ENCODE results near the gene MYO5A.
"Not testable (repeated sequence)": the region's sequence is repeated elsewhere in the genome, so short reads cannot be mapped to it uniquely, and the experiment has no call there.

The MYO5A gene

DNA sequence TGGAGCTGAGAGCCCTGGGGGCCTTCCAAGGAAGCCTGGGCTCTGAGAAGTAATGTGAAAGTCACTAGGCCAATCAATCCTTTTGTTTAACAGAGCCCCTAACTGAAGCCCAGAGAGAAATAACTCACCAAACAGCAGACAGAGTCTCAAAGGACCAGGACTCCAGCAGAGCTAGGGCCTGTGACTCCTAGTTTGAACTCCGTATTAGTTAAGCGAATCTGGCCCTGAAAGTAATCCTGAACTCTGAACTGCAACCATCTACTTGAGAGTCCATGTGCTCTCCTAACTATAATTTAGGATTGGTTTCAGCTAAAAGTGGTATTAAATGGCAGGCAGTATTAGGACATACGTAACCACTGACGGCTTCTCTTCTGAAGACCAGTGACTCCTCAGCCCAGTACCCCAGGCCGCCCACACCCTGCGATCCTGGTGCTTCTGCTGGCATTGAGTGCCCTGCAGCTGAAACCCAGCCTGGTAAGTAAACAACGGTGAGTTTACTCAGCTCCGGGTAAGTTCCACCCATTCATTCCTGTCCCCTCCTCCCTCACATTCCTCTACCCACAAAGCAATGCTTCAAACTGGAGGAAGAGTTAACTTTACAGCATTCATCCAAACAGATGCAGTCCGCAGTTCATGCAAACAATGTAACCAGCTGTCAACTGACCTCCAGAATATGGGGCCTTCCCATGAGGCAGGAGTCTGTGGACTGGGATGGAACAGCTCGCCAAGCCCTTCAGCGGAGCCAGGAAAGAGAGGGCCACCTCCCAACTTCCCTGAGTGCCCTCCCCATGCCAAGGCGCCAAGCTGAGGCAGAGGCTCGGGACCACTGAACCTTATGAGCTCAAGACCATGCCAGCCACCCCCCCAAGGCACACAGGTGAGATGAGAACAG is 240.4 kb downstream of the MYO5A start:
- H3K4me2 ChIP-seq (ENCODE audit: low read length): no peak overlapping the region
- H2AFZ ChIP-seq: no peak overlapping the region
- H3K27ac ChIP-seq: no peak overlapping the region
- TF ChIP-seq, protein P1, sequence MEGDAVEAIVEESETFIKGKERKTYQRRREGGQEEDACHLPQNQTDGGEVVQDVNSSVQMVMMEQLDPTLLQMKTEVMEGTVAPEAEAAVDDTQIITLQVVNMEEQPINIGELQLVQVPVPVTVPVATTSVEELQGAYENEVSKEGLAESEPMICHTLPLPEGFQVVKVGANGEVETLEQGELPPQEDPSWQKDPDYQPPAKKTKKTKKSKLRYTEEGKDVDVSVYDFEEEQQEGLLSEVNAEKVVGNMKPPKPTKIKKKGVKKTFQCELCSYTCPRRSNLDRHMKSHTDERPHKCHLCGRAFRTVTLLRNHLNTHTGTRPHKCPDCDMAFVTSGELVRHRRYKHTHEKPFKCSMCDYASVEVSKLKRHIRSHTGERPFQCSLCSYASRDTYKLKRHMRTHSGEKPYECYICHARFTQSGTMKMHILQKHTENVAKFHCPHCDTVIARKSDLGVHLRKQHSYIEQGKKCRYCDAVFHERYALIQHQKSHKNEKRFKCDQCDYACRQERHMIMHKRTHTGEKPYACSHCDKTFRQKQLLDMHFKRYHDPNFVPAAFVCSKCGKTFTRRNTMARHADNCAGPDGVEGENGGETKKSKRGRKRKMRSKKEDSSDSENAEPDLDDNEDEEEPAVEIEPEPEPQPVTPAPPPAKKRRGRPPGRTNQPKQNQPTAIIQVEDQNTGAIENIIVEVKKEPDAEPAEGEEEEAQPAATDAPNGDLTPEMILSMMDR (IDR thresholded peaks at IDR 0.05): no peak
- H3K36me3 ChIP-seq (ENCODE audit: control insufficient read depth, insufficient read depth, low read length): no peaks in the 10 kb centered on the region
- H3K4me1 ChIP-seq: peaks cover 4% of the 10 kb centered on the region
- H3K9ac ChIP-seq: no peak overlapping the region
- peaks cover under 1% of the 10 kb centered on the region for H3K79me2 ChIP-seq
- no peak overlapping the region for H3K4me3 ChIP-seq (ENCODE audit: low read depth, low read length)
- H3K27me3 ChIP-seq (ENCODE audit: control insufficient read depth, insufficient read depth, low read length): no peaks in the 10 kb centered on the region
- H3K9me3 ChIP-seq (ENCODE audit: control insufficient read depth, low read length): no peaks in the 10 kb centered on the region

DNA sequence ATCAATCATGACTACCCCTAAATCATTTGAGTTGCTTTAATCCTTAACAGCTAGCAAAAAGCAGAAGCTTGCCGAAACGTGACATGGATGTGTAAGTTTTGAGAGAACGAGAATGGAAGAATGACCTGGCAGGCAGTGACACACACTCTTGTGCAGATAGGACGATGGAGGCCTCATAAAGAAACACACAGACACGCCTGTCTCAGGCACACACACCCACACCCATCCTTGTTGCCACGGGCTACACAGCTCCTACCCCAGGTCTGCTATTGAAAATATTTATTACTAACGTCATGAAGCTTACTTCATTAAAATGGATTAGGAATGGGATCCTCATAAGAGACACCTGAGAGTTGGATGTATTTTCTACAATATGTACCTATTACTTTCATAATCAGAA is 241.6 kb downstream of the MYO5A start:
- TF ChIP-seq, protein P1 (IDR thresholded peaks at IDR 0.05): no peak
- Histone ChIP-seq H3K79me2 (peaks cover 8% of the 10 kb centered on the region), H2AFZ (no peak overlapping the region), H3K4me3 (ENCODE audit: low read depth, low read length) (no peak overlapping the region), H3K9me3 (ENCODE audit: control insufficient read depth, low read length) (no peaks in the 10 kb centered on the region), H3K27ac (no peak overlapping the region), H3K4me1 (peaks cover 4% of the 10 kb centered on the region), H3K4me2 (ENCODE audit: low read length) (no peak overlapping the region), H3K27me3 (ENCODE audit: control insufficient read depth, insufficient read depth, low read length) (no peaks in the 10 kb centered on the region), H3K9ac (no peak overlapping the region), H3K36me3 (ENCODE audit: control insufficient read depth, insufficient read depth, low read length) (no peaks in the 10 kb centered on the region)

DNA sequence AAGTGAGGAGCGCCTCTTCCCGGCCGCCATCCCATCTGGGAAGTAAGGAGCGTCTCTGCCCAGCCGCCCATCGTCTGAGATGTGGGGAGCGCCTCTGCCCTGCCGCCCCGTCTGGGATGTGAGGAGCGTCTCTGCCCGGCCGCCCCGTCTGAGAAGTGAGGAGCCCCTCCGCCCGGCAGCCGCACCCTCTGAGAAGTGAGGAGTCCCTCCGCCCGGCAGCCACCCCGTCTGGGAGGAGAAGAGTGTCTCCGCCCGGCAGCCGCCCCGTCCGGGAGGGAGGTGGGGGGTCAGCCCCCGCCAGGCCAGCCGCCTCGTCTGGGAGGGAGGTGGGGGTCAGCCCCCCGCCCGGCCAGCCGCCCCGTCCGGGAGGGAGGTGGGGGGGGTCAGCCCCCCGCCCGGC is 242.7 kb downstream of the MYO5A start:
- H3K27ac ChIP-seq; H3K27me3 ChIP-seq (ENCODE audit: control insufficient read depth, insufficient read depth, low read length); H2AFZ ChIP-seq; H3K4me2 ChIP-seq (ENCODE audit: low read length); H3K79me2 ChIP-seq; H3K9me3 ChIP-seq (ENCODE audit: control insufficient read depth, low read length); H3K36me3 ChIP-seq (ENCODE audit: control insufficient read depth, insufficient read depth, low read length); H3K9ac ChIP-seq; H3K4me1 ChIP-seq; H3K4me3 ChIP-seq (ENCODE audit: low read depth, low read length): not testable (repeated sequence)

DNA sequence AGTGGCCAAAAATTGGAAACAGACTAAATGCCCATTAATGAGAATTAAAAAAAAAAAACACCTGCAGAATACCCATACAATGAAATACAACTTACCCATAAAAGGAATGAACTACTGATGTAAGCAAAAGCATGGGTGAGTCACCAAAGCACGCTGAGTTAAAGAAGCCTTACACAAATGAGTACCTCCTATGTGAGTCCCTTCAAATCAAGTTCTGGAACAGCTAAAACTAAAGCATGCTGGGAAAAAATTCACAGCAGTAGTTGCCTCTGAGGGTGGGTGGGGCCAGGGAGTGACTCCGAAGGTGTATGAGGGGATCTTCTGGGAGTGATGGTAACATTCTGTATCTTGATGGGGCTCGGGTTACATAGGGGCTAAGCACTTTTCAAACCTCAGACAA is 244.5 kb downstream of the MYO5A start:
- H3K36me3 ChIP-seq (ENCODE audit: control insufficient read depth, insufficient read depth, low read length): no peaks in the 10 kb centered on the region
- no peak overlapping the region for H3K27ac ChIP-seq

DNA sequence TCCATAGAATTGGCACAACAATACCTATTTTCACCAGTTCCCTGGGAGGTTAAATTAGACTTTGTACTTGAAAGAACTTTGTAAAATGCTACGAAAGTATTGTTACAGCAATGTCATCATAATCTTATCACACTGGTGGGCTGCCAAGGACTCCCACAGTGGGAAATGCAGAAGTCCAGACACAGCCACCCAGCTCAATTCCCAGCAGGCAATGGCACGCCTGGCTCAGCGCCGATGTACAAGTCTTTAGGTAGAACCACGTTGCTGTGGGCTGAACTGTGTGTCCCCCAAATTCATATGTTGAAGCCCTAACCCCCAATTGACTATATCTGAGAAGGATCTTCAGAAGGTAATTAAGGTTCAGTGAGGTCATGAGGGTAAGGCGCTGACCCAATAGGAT is 245.4 kb downstream of the MYO5A start:
- H3K27me3 ChIP-seq (ENCODE audit: control insufficient read depth, insufficient read depth, low read length): no peaks in the 10 kb centered on the region
- no peak overlapping the region for H3K27ac ChIP-seq
- no peak overlapping the region for H3K9ac ChIP-seq
- H2AFZ ChIP-seq: no peak overlapping the region
- no peaks in the 10 kb centered on the region for H3K9me3 ChIP-seq (ENCODE audit: control insufficient read depth, low read length)
- H3K36me3 ChIP-seq (ENCODE audit: control insufficient read depth, insufficient read depth, low read length): no peaks in the 10 kb centered on the region
- H3K79me2 ChIP-seq: peaks cover 8% of the 10 kb centered on the region
- TF ChIP-seq, protein P1 (IDR thresholded peaks at IDR 0.05): no peak
- no peak overlapping the region for H3K4me3 ChIP-seq (ENCODE audit: low read depth, low read length)
- H3K4me1 ChIP-seq: peaks cover 2% of the 10 kb centered on the region
- H3K4me2 ChIP-seq (ENCODE audit: low read length): no peak overlapping the region

More for the DNA sequence above, 244.5 kb downstream of the MYO5A start:
- TF ChIP-seq, protein P1 (IDR thresholded peaks at IDR 0.05): no peak
- Histone ChIP-seq H2AFZ (no peak overlapping the region), H3K27me3 (ENCODE audit: control insufficient read depth, insufficient read depth, low read length) (no peaks in the 10 kb centered on the region), H3K4me2 (ENCODE audit: low read length) (no peak overlapping the region), H3K79me2 (peaks cover 8% of the 10 kb centered on the region), H3K4me1 (peaks cover 2% of the 10 kb centered on the region), H3K4me3 (ENCODE audit: low read depth, low read length) (no peak overlapping the region), H3K9ac (no peak overlapping the region), H3K9me3 (ENCODE audit: control insufficient read depth, low read length) (no peaks in the 10 kb centered on the region)

All from parathyroid adenoma (tissue), 2 donors.